Gastroesophageal sphincter (tissue), 3 donors: Measurements from ENCODE around the gene LYPLAL1.

Source experiments
- EP300 ChIP-seq: sonication (generic); formaldehyde crosslinking; IDR thresholded peaks from one replicate; pipeline ENCODE4 v1.6.1; 2017; ENCODE audit warnings: antibody characterized with exemption, mild to moderate bottlenecking
- POLR2A ChIP-seq, 2 donors: fragments of 450-650 bp; IDR thresholded peaks; one replicate each; pipeline ENCODE4 v1.6.1; 2017; ENCODE audit warnings: antibody characterized with exemption in 2 of 2, mild to moderate bottlenecking in 2 of 2, moderate library complexity in 1 of 2
- POLR2AphosphoS5 ChIP-seq: sonication (generic); formaldehyde crosslinking; IDR thresholded peaks from one replicate; pipeline ENCODE4 v1.6.1; 2017; ENCODE audit warnings: antibody characterized with exemption
- TF ChIP-seq, protein P1 (sequence below), 4 experiments: fragments of 200-600 bp in 2 of 4; fragments of 450-650 bp in 2 of 4; sonication (generic) in 1 of 4; IDR thresholded peaks; one replicate each; pipeline ENCODE4 v1.5.1; 2017 to 2019; ENCODE audit warnings: antibody characterized with exemption in 4 of 4, mild to moderate bottlenecking in 2 of 4, moderate library complexity in 2 of 4

GRCh38 chr1:219236933-219237610, 63.4 kb downstream of the LYPLAL1 start:
- TF ChIP-seq, protein P1, sequence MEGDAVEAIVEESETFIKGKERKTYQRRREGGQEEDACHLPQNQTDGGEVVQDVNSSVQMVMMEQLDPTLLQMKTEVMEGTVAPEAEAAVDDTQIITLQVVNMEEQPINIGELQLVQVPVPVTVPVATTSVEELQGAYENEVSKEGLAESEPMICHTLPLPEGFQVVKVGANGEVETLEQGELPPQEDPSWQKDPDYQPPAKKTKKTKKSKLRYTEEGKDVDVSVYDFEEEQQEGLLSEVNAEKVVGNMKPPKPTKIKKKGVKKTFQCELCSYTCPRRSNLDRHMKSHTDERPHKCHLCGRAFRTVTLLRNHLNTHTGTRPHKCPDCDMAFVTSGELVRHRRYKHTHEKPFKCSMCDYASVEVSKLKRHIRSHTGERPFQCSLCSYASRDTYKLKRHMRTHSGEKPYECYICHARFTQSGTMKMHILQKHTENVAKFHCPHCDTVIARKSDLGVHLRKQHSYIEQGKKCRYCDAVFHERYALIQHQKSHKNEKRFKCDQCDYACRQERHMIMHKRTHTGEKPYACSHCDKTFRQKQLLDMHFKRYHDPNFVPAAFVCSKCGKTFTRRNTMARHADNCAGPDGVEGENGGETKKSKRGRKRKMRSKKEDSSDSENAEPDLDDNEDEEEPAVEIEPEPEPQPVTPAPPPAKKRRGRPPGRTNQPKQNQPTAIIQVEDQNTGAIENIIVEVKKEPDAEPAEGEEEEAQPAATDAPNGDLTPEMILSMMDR (IDR thresholded peaks at IDR 0.05): no peak
- TF ChIP-seq EP300 (no peak), POLR2A (IDR thresholded peaks at IDR 0.05) (no peak), POLR2AphosphoS5 (no peak)
